ENCODE results near the gene NSG1. TPM values are rescaled to one million over a fixed set of nuclear protein-coding genes. Genes with fewer than 3 reads are reported as not detected.
"Not testable (repeated sequence)": the region's sequence is repeated elsewhere in the genome, so short reads cannot be mapped to it uniquely, and the experiment has no call there.

NSG1 gene
- total RNA-seq, 1 donor from 2014 or later, result 41.6 TPM

- Histone ChIP-seq H3K9me3 (ENCODE audit: low read depth) (no peaks in the 10 kb centered on the region), H2AFZ (replicated peaks) (no peak overlapping the region), H3K27ac (no peak overlapping the region), H3F3A (ENCODE audit: low read depth) (no peaks in the 10 kb centered on the region), H3K9ac (no peak overlapping the region), H3K4me3 (no peak overlapping the region), H3K79me2 (ENCODE audit: low read depth) (no peaks in the 10 kb centered on the region), H3K36me3 (no peaks in the 10 kb centered on the region), H3K27me3 (no peaks in the 10 kb centered on the region), H4K20me1 (ENCODE audit: low read depth) (no peaks in the 10 kb centered on the region), H3K4me1 (no peaks in the 10 kb centered on the region), H3K4me2 (no peak overlapping the region)
- H3K4me1 Mint-ChIP-seq, result peaks cover 5% of the 10 kb centered on the region
- H3K27me3 Mint-ChIP-seq (ENCODE audit: insufficient read depth, low read depth), result no peaks in the 10 kb centered on the region
- peaks cover 35% of the 10 kb centered on the region for H3K36me3 Mint-ChIP-seq
- no peak overlapping the region for H3K4me3 Mint-ChIP-seq
- TF ChIP-seq EZH2phosphoT487 (IDR thresholded peaks at IDR 0.05) (no peak), EZH2 (IDR thresholded peaks at IDR 0.05) (no peak)
- TF ChIP-seq, protein P1, sequence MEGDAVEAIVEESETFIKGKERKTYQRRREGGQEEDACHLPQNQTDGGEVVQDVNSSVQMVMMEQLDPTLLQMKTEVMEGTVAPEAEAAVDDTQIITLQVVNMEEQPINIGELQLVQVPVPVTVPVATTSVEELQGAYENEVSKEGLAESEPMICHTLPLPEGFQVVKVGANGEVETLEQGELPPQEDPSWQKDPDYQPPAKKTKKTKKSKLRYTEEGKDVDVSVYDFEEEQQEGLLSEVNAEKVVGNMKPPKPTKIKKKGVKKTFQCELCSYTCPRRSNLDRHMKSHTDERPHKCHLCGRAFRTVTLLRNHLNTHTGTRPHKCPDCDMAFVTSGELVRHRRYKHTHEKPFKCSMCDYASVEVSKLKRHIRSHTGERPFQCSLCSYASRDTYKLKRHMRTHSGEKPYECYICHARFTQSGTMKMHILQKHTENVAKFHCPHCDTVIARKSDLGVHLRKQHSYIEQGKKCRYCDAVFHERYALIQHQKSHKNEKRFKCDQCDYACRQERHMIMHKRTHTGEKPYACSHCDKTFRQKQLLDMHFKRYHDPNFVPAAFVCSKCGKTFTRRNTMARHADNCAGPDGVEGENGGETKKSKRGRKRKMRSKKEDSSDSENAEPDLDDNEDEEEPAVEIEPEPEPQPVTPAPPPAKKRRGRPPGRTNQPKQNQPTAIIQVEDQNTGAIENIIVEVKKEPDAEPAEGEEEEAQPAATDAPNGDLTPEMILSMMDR (IDR thresholded peaks at IDR 0.05), result no peak
- H3K27ac Mint-ChIP-seq, result no peak overlapping the region
- H3K9me3 Mint-ChIP-seq, result peaks cover 3% of the 10 kb centered on the region
- DNase-seq (ENCODE audit: low spot score), result no peak
These were observed 76.1 kb downstream of the NSG1 start for GRCh38 chr4:4462970-4463369.

GRCh38 chr4:4465238-4465637 is 78.3 kb downstream of the NSG1 start:
- H3K27me3 Mint-ChIP-seq (ENCODE audit: insufficient read depth, low read depth); H3K9me3 Mint-ChIP-seq; H4K20me1 ChIP-seq (ENCODE audit: low read depth); H3K79me2 ChIP-seq (ENCODE audit: low read depth); H3K27ac Mint-ChIP-seq; H3K27ac ChIP-seq; H3K27me3 ChIP-seq; H3K4me3 Mint-ChIP-seq; H3K9me3 ChIP-seq (ENCODE audit: low read depth); H3K9ac ChIP-seq; H3K4me3 ChIP-seq; DNase-seq (ENCODE audit: low spot score); H3K36me3 ChIP-seq; H3K4me1 Mint-ChIP-seq; H3K4me1 ChIP-seq; H2AFZ ChIP-seq (replicated peaks); H3K4me2 ChIP-seq; H3F3A ChIP-seq (ENCODE audit: low read depth): not testable (repeated sequence)
- peaks cover 37% of the 10 kb centered on the region for H3K36me3 Mint-ChIP-seq

Other genes with a start within 250 kb of the NSG1 start
- not detected in 2 replicates for gene OTOP1, start 160.2 kb upstream of the NSG1 start, total RNA-seq (ENCODE audit: low replicate concordance)
- 61.3 and 89.3 TPM in 2 replicates for gene TMEM128, start 138.9 kb upstream of the NSG1 start, total RNA-seq (ENCODE audit: low replicate concordance)
- gene LYAR, start 96.9 kb upstream of the NSG1 start, total RNA-seq (ENCODE audit: low replicate concordance), result 22.1 and 49.0 TPM in 2 replicates
- 13.6 and 20.2 TPM in 2 replicates for gene ZBTB49, start 96.9 kb upstream of the NSG1 start, total RNA-seq (ENCODE audit: low replicate concordance)
- 24.9 and 33.9 TPM in 2 replicates for gene STX18, start 154.9 kb downstream of the NSG1 start, total RNA-seq (ENCODE audit: low replicate concordance)